SK-N-SH (cell line): ENCODE results near the gene TP53TG5. TPM values are rescaled to one million over a fixed set of nuclear protein-coding genes. Genes with fewer than 3 reads are reported as not detected.

Source experiments
- polyA plus RNA-seq, 3 experiments: library from polyadenylated mRNA; depleted of rRNA; stranded (reverse); fragments of >200 nt; gene quantifications; 2 replicates each; pipeline ENCODE4 v1.2.3, GENCODE V29; 2012
- small RNA-seq, 7 experiments: library from RNA; depleted of rRNA; stranded (forward); fragments of <200 nt; gene quantifications; one replicate each; pipeline ENCODE3, GENCODE V24; 2012

Gene TP53TG5
- polyA plus RNA-seq, 1 of the 3 experiments (the other 2 are of a cell fraction): not detected

Small RNA genes lying within 50 kb of the gene (small RNA-seq; reads per million reads assigned to genes)
- 0 to 0.20 (median 0) reads per million in 7 experiments for gene MIR6812

Other genes starting within 250 kb of the TP53TG5 start
- gene PI3, start 203.4 kb downstream of the TP53TG5 start, polyA plus RNA-seq (2012; rRNA removed): 0.12 TPM in 1 of 2 replicates, not detected in the other
- not detected in 2 replicates for gene SEMG1, start 171.3 kb downstream of the TP53TG5 start, polyA plus RNA-seq (2012; rRNA removed)
- gene SEMG2, start 157.0 kb downstream of the TP53TG5 start, polyA plus RNA-seq (2012; rRNA removed): not detected in 2 replicates
- not detected in 2 replicates for gene SLPI, start 123.8 kb downstream of the TP53TG5 start, polyA plus RNA-seq (2012; rRNA removed)
- not detected in 2 replicates for gene RBPJL, start 71.5 kb downstream of the TP53TG5 start, polyA plus RNA-seq (2012; rRNA removed)
- gene MATN4, start 70.0 kb downstream of the TP53TG5 start, polyA plus RNA-seq (2012; rRNA removed): 0.13 and 0.16 TPM in 2 replicates
- 131 and 192 TPM in 2 replicates for gene SDC4, start 29.9 kb downstream of the TP53TG5 start, polyA plus RNA-seq (2012; rRNA removed)
- 26.5 and 26.9 TPM in 2 replicates for gene SYS1, start 15.2 kb downstream of the TP53TG5 start, polyA plus RNA-seq (2012; rRNA removed)
- gene DBNDD2, start 30.0 kb upstream of the TP53TG5 start, polyA plus RNA-seq (2012; rRNA removed): 22.4 and 24.5 TPM in 2 replicates
- 144 and 149 TPM in 2 replicates for gene PIGT, start 37.8 kb upstream of the TP53TG5 start, polyA plus RNA-seq (2012; rRNA removed)
- gene WFDC2, start 91.4 kb upstream of the TP53TG5 start, polyA plus RNA-seq (2012; rRNA removed): 0.21 TPM in 1 of 2 replicates, not detected in the other
- not detected in 2 replicates for gene SPINT3, start 137.3 kb upstream of the TP53TG5 start, polyA plus RNA-seq (2012; rRNA removed)
- not detected in 2 replicates for gene WFDC6, start 161.2 kb upstream of the TP53TG5 start, polyA plus RNA-seq (2012; rRNA removed)
- gene EPPIN, start 169.1 kb upstream of the TP53TG5 start, polyA plus RNA-seq (2012; rRNA removed): not detected in 2 replicates
- gene WFDC8, start 201.0 kb upstream of the TP53TG5 start, polyA plus RNA-seq (2012; rRNA removed): not detected in 2 replicates